Thyroid gland (tissue), 4 donors: ENCODE data around the gene AJAP1. TPM values are rescaled to one million over a fixed set of nuclear protein-coding genes. Genes with fewer than 3 reads are reported as not detected.

Experiments
- DNase-seq, 2 donors: peaks; one replicate each; pipeline ENCODE4 v3.0.0-alpha.2; 2019
- H3K27ac ChIP-seq, 3 donors: fragments of 200-600 bp; sonication (generic); 1 replicate in 2 of 3; 2 replicates in 1 of 3; pipeline ENCODE4 v1.5.1; 2016 to 2019; ENCODE audit warnings: mild to moderate bottlenecking in 1 of 3, moderate library complexity in 1 of 3
- H3K27me3 ChIP-seq: fragments of 200-600 bp; sonication (generic); one replicate; pipeline ENCODE4 v1.5.1; 2019
- H3K36me3 ChIP-seq, 2 donors: fragments of 200-600 bp; sonication (generic); one replicate each; pipeline ENCODE4 v1.5.1; 2016 to 2019
- H3K4me1 ChIP-seq, 2 donors: fragments of 200-600 bp; sonication (generic); one replicate each; pipeline ENCODE4 v1.5.1; 2017 to 2019
- H3K4me3 ChIP-seq, 3 donors: fragments of 200-600 bp; sonication (generic); replicated peaks in 1 of 3; 1 replicate in 2 of 3; 2 replicates in 1 of 3; pipeline ENCODE4 v1.5.1; 2016; ENCODE audit warnings: mild to moderate bottlenecking in 1 of 3
- H3K9me3 ChIP-seq: fragments of 200-600 bp; sonication (generic); one replicate; pipeline ENCODE4 v1.5.1; 2017
- POLR2A ChIP-seq, 2 donors: fragments of 450-650 bp; IDR thresholded peaks; one replicate each; pipeline ENCODE4 v1.6.1; 2017; ENCODE audit warnings: antibody characterized with exemption in 2 of 2, mild to moderate bottlenecking in 2 of 2, moderate library complexity in 1 of 2
- WGBS, 2 donors: methylation state at CpG; one replicate each; pipeline ENCODE4 v1.1.5; 2017; 5-methylcytosine and 5-hydroxymethylcytosine counted together
- intact Hi-C: fragments of 100-400 bp; cut with DNase I; formaldehyde crosslinking; loops from one replicate; pipeline ENCODE4 v1.15.1; 2023
- total RNA-seq, 4 donors: library from RNA; depleted of rRNA; stranded (reverse); fragments of >200 nt; gene quantifications; one replicate each; pipeline ENCODE4 v1.2.3, GENCODE V29; 2016
- TF ChIP-seq, protein P1 (sequence below), 6 experiments: fragments of 200-600 bp in 3 of 6; fragments of 450-650 bp in 3 of 6; sonication (generic) in 3 of 6; IDR thresholded peaks; one replicate each; pipeline ENCODE4 v1.5.1; 2016 to 2019; ENCODE audit warnings: antibody characterized with exemption in 6 of 6, mild to moderate bottlenecking in 2 of 6, inconsistent platforms in 1 of 6, moderate library complexity in 1 of 6

Gene AJAP1
- total RNA-seq, 4 donors from 2014 or later = 0.22 to 1.6 (median 0.81) TPM

DNA sequence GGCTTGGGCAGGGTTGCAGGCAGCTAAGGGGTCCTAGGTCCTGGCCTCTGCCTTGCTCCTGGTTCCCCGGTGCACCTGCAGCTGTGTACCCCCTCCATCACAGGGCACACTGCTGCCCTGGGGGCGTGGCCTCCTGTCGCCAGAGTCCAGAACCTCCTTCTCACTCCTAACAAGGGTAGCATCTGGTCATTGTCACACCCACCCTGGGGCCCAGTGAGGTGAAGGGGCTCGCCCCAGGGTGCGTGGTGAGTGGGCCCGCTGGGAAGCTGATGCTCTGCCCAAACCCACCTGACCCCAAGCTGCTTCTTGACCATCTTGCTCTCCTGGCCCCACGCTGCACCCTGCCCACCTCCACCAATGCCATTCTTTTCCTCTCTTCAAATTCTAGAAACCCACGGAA is 44.5 kb downstream of the AJAP1 start:
- 87 to 95% methylated on average over 5 to 8 of the region's 8 CpGs for WGBS, 2 donors
- intact Hi-C loops = no loop called here
- Histone ChIP-seq H3K27me3 (no peaks in the 10 kb centered on the region), H3K9me3 (no peaks in the 10 kb centered on the region), H3K27ac (no peak overlapping the region), H3K36me3 (no peaks in the 10 kb centered on the region), H3K4me3 (no peak overlapping the region), H3K4me1 (no peaks in the 10 kb centered on the region)
- TF ChIP-seq, protein P1, sequence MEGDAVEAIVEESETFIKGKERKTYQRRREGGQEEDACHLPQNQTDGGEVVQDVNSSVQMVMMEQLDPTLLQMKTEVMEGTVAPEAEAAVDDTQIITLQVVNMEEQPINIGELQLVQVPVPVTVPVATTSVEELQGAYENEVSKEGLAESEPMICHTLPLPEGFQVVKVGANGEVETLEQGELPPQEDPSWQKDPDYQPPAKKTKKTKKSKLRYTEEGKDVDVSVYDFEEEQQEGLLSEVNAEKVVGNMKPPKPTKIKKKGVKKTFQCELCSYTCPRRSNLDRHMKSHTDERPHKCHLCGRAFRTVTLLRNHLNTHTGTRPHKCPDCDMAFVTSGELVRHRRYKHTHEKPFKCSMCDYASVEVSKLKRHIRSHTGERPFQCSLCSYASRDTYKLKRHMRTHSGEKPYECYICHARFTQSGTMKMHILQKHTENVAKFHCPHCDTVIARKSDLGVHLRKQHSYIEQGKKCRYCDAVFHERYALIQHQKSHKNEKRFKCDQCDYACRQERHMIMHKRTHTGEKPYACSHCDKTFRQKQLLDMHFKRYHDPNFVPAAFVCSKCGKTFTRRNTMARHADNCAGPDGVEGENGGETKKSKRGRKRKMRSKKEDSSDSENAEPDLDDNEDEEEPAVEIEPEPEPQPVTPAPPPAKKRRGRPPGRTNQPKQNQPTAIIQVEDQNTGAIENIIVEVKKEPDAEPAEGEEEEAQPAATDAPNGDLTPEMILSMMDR (IDR thresholded peaks at IDR 0.05) = no peak
- TF ChIP-seq POLR2A (IDR thresholded peaks at IDR 0.05) = no peak
- DNase-seq = no peak

DNA sequence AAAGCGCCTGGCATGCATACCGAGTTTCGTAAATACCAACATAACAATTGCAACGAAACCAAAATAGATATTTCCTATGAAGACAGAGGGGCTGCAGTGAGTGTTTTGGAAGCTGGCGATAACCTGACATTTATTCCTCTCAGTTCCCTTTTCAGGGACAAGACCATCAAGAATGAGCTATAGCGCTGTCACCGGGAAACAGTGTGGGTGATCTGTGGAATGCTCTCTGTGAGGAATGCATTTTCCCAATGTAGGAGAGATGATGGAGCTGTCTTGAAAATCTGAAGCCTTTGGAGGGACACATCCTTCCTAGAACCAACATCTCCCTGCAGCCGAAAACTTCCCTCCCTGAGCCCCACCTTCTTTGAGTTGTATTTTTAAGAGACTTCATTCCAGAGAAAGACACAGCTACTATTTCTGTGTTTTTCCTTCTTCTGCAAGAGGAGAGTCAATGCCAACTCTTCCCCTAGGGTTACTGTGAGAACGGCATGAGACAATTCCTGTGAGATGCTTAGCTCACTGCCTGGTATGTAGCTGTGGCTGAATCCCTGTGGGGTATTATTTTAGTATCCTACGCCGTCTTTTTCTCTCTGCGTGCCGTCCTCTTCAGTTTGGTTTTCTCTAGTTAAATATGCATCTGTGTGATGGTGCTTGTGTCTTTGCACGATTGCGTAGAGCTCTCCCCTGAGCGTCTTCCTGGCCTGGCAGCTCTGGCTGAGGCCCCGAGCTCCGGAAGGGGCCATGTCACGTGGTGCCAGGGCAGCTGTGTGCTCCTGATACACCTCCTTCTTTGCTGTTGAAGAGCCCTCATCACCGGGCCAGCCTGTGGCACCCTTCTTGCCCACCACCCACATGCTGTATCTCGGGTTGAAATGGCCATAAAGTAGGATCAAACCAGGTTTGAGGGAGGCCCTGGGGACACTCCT is 45.2 kb downstream of the AJAP1 start:
- H3K9me3 ChIP-seq = no peaks in the 10 kb centered on the region
- H3K36me3 ChIP-seq = no peaks in the 10 kb centered on the region
- no peak overlapping the region for H3K27ac ChIP-seq
- H3K4me3 ChIP-seq = no peak overlapping the region
- no peak for TF ChIP-seq POLR2A (IDR thresholded peaks at IDR 0.05)
- TF ChIP-seq, protein P1 (IDR thresholded peaks at IDR 0.05) = no peak
- DNase-seq = no peak
- no peaks in the 10 kb centered on the region for H3K4me1 ChIP-seq
- intact Hi-C loops = no loop called here
- 74 to 75% methylated on average over 20 to 21 of the region's 21 CpGs for WGBS, 2 donors
- no peaks in the 10 kb centered on the region for H3K27me3 ChIP-seq

DNA sequence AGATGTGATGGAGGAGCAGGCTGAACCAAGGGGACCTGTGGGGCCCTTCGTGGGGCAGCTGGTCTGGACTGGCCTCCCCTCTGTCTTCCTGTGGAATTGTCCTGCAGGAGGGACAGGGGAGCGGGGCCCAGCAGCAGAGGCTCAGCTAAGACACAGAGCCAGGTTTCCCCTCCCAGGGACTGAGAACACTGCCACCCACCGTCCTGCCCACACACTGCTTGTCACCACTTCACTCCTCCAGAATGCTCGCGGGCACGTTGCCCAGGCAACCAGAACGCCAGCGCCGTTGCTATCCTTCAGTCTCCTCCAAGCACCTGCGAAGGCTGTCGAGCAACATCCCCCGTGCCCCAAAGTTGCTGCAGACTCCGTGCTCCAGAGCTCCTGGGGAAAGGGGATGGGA is 46.4 kb downstream of the AJAP1 start:
- TF ChIP-seq, protein P1 (IDR thresholded peaks at IDR 0.05) = no peak
- no peak for TF ChIP-seq POLR2A (IDR thresholded peaks at IDR 0.05)

DNA sequence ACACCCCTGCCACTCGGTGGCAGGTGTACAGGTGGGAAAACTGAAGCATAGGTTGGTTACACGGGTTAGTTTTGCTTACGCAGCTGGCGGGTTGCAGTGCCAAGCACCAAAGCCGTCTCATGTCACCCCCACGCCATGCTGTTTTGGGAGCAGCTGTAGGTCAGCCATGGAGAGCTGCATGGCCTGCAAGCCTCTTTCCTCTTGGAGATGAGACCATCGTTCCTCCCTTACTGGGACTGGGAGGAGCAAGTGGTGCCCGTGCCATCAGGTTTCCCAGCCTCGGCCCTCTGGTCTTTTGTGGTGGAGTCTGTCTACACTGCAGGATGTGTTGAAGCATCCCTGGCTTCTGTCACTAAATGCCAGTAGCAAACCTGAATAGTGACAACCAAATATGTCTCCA is 46.9 kb downstream of the AJAP1 start:
- intact Hi-C loops = no loop called here

More for the DNA sequence above, 46.4 kb downstream of the AJAP1 start:
- H3K36me3 ChIP-seq = no peaks in the 10 kb centered on the region
- H3K4me1 ChIP-seq = no peaks in the 10 kb centered on the region
- no peak overlapping the region for H3K4me3 ChIP-seq
- H3K9me3 ChIP-seq = no peaks in the 10 kb centered on the region
- 36 to 53% methylated on average over 3 to 13 of the region's 13 CpGs for WGBS, 2 donors
- H3K27ac ChIP-seq = no peak overlapping the region
- intact Hi-C loops = no loop called here
- H3K27me3 ChIP-seq = no peaks in the 10 kb centered on the region
- DNase-seq = peak; percentile 52 to 56

More for the DNA sequence above, 46.9 kb downstream of the AJAP1 start:
- no peaks in the 10 kb centered on the region for H3K4me1 ChIP-seq
- WGBS, 2 donors = 62 to 76% methylated on average over 6 to 9 of the region's 9 CpGs
- no peak overlapping the region for H3K27ac ChIP-seq
- no peaks in the 10 kb centered on the region for H3K9me3 ChIP-seq
- no peak for DNase-seq
- no peak overlapping the region for H3K4me3 ChIP-seq
- TF ChIP-seq POLR2A (IDR thresholded peaks at IDR 0.05) = no peak
- TF ChIP-seq, protein P1 (IDR thresholded peaks at IDR 0.05) = no peak
- no peaks in the 10 kb centered on the region for H3K27me3 ChIP-seq
- H3K36me3 ChIP-seq = no peaks in the 10 kb centered on the region
